Bronchial epithelial cell (primary cell): ENCODE data around the gene SLC6A12. TPM values are rescaled to one million over a fixed set of nuclear protein-coding genes. Genes with fewer than 3 reads are reported as not detected.
"Not testable (repeated sequence)": the region's sequence is repeated elsewhere in the genome, so short reads cannot be mapped to it uniquely, and the experiment has no call there.

ENCODE experiments used
- DNase-seq: peaks from one replicate; pipeline ENCODE4 v3.0.0-alpha.2; 2010; ENCODE audit warnings: low read depth
- FAIRE-seq: peaks from 2 replicates; lab custom pipeline; 2011; peaks lifted over from hg19 to GRCh38; lab: Jason Lieb, UNC
- H3K27me3 ChIP-seq: 2 replicates; pipeline ENCODE4 v1.5.1; 2011; ENCODE audit warnings: low read length; ENCODE audit not compliant: control insufficient read depth, insufficient read depth
- H3K36me3 ChIP-seq: 2 replicates; pipeline ENCODE4 v1.5.1; 2011; ENCODE audit warnings: low read length; ENCODE audit not compliant: control insufficient read depth, insufficient read depth
- H3K4me3 ChIP-seq: 2 replicates; pipeline ENCODE4 v1.5.1; 2011; ENCODE audit warnings: mild to moderate bottlenecking, low read depth, low read length, control low read depth
- total RNA-seq: library from RNA; depleted of rRNA; stranded (reverse); fragments of >200 nt; gene quantifications from 2 replicates; pipeline ENCODE4 v1.2.1, GENCODE V29; 2014
- TF ChIP-seq, protein P1 (sequence below): IDR thresholded peaks from 2 replicates; pipeline ENCODE4 v1.5.1; 2011; ENCODE audit warnings: mild to moderate bottlenecking, moderate library complexity, low read length, control low read depth, inconsistent platforms; ENCODE audit not compliant: insufficient read depth, severe bottlenecking

SLC6A12 gene
- total RNA-seq, 1 donor from 2014 or later = not detected

GRCh38 chr12:193261-193660, 20.7 kb downstream of the SLC6A12 start:
- no peak for DNase-seq
- no peak for FAIRE-seq
- TF ChIP-seq, protein P1, sequence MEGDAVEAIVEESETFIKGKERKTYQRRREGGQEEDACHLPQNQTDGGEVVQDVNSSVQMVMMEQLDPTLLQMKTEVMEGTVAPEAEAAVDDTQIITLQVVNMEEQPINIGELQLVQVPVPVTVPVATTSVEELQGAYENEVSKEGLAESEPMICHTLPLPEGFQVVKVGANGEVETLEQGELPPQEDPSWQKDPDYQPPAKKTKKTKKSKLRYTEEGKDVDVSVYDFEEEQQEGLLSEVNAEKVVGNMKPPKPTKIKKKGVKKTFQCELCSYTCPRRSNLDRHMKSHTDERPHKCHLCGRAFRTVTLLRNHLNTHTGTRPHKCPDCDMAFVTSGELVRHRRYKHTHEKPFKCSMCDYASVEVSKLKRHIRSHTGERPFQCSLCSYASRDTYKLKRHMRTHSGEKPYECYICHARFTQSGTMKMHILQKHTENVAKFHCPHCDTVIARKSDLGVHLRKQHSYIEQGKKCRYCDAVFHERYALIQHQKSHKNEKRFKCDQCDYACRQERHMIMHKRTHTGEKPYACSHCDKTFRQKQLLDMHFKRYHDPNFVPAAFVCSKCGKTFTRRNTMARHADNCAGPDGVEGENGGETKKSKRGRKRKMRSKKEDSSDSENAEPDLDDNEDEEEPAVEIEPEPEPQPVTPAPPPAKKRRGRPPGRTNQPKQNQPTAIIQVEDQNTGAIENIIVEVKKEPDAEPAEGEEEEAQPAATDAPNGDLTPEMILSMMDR = no peak
- Histone ChIP-seq H3K36me3 (no peaks in the 10 kb centered on the region), H3K27me3 (peaks cover 2% of the 10 kb centered on the region), H3K4me3 (no peak overlapping the region)

DNA sequence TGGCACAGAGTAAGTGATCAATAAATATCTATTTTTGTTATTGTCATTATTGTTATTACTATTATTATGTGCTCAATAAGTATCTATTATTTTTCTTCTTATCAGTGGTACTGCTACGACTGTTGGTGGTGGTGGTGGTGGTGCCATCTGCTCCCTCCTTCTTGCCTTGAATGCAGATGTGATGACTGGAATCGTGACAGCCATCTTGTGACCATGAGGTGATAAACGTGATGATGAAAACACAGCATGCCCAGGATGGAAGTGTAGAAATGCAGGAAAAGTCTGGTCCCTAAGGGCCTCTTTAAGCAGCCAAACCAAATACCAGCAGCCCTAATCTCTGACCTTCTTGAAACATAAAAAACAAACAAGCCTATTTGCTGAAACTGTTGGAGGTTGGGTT, 22.4 kb downstream of the SLC6A12 start:
- H3K4me3 ChIP-seq = no peak overlapping the region
- no peak for FAIRE-seq

DNA sequence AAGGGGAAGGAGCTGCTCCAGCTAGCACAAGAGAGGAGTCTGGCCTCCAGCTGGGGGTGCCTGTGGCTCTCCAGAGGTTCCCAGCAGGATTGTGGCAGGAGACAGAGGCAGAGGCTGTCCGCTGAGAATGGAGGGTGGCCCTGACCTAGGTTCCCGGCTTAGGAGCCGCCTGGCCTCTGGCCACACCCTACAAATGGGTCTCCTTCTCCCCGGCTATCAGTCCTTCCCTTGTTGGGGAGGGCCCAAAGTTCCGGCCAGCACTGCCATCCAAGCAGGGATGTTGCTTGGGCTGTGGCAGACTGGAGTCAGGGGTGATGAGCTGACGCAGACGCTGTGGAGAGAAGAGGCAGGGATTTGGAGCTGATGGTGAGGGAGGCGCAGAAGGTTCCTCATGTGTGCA, 23.1 kb downstream of the SLC6A12 start:
- H3K27me3 ChIP-seq = peaks cover 2% of the 10 kb centered on the region
- DNase-seq (no peak), FAIRE-seq (no peak)
- no peaks in the 10 kb centered on the region for H3K36me3 ChIP-seq
- TF ChIP-seq, protein P1 = no peak
- no peak overlapping the region for H3K4me3 ChIP-seq

More for the DNA sequence above, 22.4 kb downstream of the SLC6A12 start:
- TF ChIP-seq, protein P1 = no peak
- H3K36me3 ChIP-seq = no peaks in the 10 kb centered on the region
- peaks cover 2% of the 10 kb centered on the region for H3K27me3 ChIP-seq
- DNase-seq = no peak

- Histone ChIP-seq H3K27me3 (peaks cover 2% of the 10 kb centered on the region), H3K36me3 (no peaks in the 10 kb centered on the region), H3K4me3 (no peak overlapping the region)
- TF ChIP-seq, protein P1 = no peak
- FAIRE-seq (no peak), DNase-seq (no peak)
Measured at GRCh38 chr12:189622-189962, 24.4 kb downstream of the SLC6A12 start.

GRCh38 chr12:188910-189621, 24.9 kb downstream of the SLC6A12 start:
- Histone ChIP-seq H3K27me3 (peaks cover 2% of the 10 kb centered on the region), H3K36me3 (no peaks in the 10 kb centered on the region), H3K4me3 (peak overlapping the region; percentile 29)
- DNase-seq (no peak), FAIRE-seq (no peak)
- TF ChIP-seq, protein P1 = peak; percentile 74

GRCh38 chr12:187986-188909, 25.7 kb downstream of the SLC6A12 start:
- H3K27me3 ChIP-seq, FAIRE-seq, DNase-seq, H3K4me3 ChIP-seq, H3K36me3 ChIP-seq: not testable (repeated sequence)
